Fibroblast of lung (primary cell): ENCODE measurements around the gene SORBS1. TPM values are rescaled to one million over a fixed set of nuclear protein-coding genes. Genes with fewer than 3 reads are reported as not detected.

Source experiments
- DNase-seq, 2 donors: peaks; one replicate each; pipeline versions ENCODE4 v3.0.0 to v3.0.0-alpha.2; 2010; ENCODE audit warnings: low read depth in 2 of 2
- H2AFZ ChIP-seq: 2 replicates; pipeline ENCODE4 v1.5.1; 2012; ENCODE audit warnings: low read length, control low read depth, inconsistent platforms
- H3K27ac ChIP-seq: 2 replicates; pipeline ENCODE4 v1.5.1; 2011; ENCODE audit warnings: low read length, control low read depth; ENCODE audit not compliant: insufficient read depth
- H3K27me3 ChIP-seq: 2 replicates; pipeline ENCODE4 v1.5.1; 2011; ENCODE audit warnings: mild to moderate bottlenecking, low read length; ENCODE audit not compliant: control insufficient read depth, insufficient read depth
- H3K36me3 ChIP-seq: 2 replicates; pipeline ENCODE4 v1.5.1; 2011; ENCODE audit warnings: low read length; ENCODE audit not compliant: control insufficient read depth, insufficient read depth
- H3K4me1 ChIP-seq: 2 replicates; pipeline ENCODE4 v1.5.1; 2011; ENCODE audit warnings: low read length; ENCODE audit not compliant: control insufficient read depth, insufficient read depth; ENCODE audit errors: extremely low read depth
- H3K4me2 ChIP-seq: 2 replicates; pipeline ENCODE4 v1.5.1; 2011; ENCODE audit warnings: low read length, control low read depth; ENCODE audit not compliant: insufficient read depth; ENCODE audit errors: extremely low read depth
- H3K4me3 ChIP-seq, 4 experiments: fragments of 200-600 bp in 1 of 4; sonication (generic) in 1 of 4; replicated peaks in 1 of 4; 2 replicates each; pipeline ENCODE4 v1.5.1; 2011 to 2016; ENCODE audit warnings: low read length in 4 of 4, low read depth in 3 of 4, mild to moderate bottlenecking in 3 of 4, control low read depth in 2 of 4, inconsistent platforms in 1 of 4, mixed read lengths in 1 of 4; ENCODE audit not compliant: insufficient read depth in 1 of 4; ENCODE audit errors: control extremely low read depth in 1 of 4
- H3K79me2 ChIP-seq: 2 replicates; pipeline ENCODE4 v1.5.1; 2012; ENCODE audit warnings: mild to moderate bottlenecking, low read length, inconsistent platforms; ENCODE audit not compliant: control insufficient read depth, insufficient read depth
- H3K9ac ChIP-seq: 2 replicates; pipeline ENCODE4 v1.5.1; 2011; ENCODE audit warnings: mild to moderate bottlenecking, low read length, control low read depth; ENCODE audit not compliant: insufficient read depth
- H3K9me3 ChIP-seq: 2 replicates; pipeline ENCODE4 v1.5.1; 2012; ENCODE audit warnings: low read depth, low read length; ENCODE audit not compliant: control insufficient read depth, insufficient read depth
- H4K20me1 ChIP-seq: 2 replicates; pipeline ENCODE4 v1.5.1; 2011; ENCODE audit warnings: low read length; ENCODE audit not compliant: control insufficient read depth, insufficient read depth; ENCODE audit errors: extremely low read depth
- CTCF ChIP-seq, 2 donors: IDR thresholded peaks in 1 of 2; conservative IDR thresholded peaks in 1 of 2; 1 replicate in 1 of 2; 2 replicates in 1 of 2; pipeline ENCODE4 v1.5.1; 2011 to 2012; ENCODE audit warnings: low read length in 2 of 2, control low read depth in 1 of 2, inconsistent platforms in 1 of 2, low read depth in 1 of 2, mild to moderate bottlenecking in 1 of 2
- EZH2 ChIP-seq: IDR thresholded peaks from 2 replicates; pipeline ENCODE4 v1.5.1; 2012; ENCODE audit warnings: low read length, control low read depth, mild to moderate bottlenecking; ENCODE audit errors: missing control alignments
- polyA plus RNA-seq, 2 donors: library from polyadenylated mRNA; depleted of rRNA in 1 of 2; stranded (reverse) in 1 of 2; unstranded in 1 of 2; fragments of >200 nt; gene quantifications; 2 replicates each; pipeline ENCODE4 v1.2.1, GENCODE V29; 2011 to 2012; ENCODE audit warnings: missing spikeins in 1 of 2
- total RNA-seq: library from RNA; depleted of rRNA; stranded (reverse); fragments of >200 nt; gene quantifications from 2 replicates; pipeline ENCODE4 v1.2.1, GENCODE V29; 2014

SORBS1 gene
- total and polyA plus RNA-seq, 2 donors (not counting 1 experiment from before 2014, with no cell fraction given) = 0.33 to 0.50 TPM

GRCh38 chr10:95309958-95310357 lies 251.2 kb downstream of the SORBS1 start:
- TF ChIP-seq EZH2 (no peak), CTCF (conservative IDR thresholded peaks at IDR 0.05 in 1 of 2, IDR thresholded peaks at IDR 0.05 in 1 of 2; ENCODE audit: low read depth in 1 of 2, low read length in 2 of 2) (no peak)
- Histone ChIP-seq H3K9me3 (no peaks in the 10 kb centered on the region), H3K9ac (no peak overlapping the region), H3K4me1 (peaks cover 8% of the 10 kb centered on the region), H3K4me2 (no peak overlapping the region), H3K27ac (no peak overlapping the region), H3K79me2 (no peaks in the 10 kb centered on the region), H3K4me3 (no peak overlapping the region), H4K20me1 (no peaks in the 10 kb centered on the region), H3K36me3 (no peaks in the 10 kb centered on the region), H2AFZ (no peak overlapping the region), H3K27me3 (no peaks in the 10 kb centered on the region)
- DNase-seq = no peak

- DNase-seq = peak; percentile 94 to 98
- no peak overlapping the region for H3K4me3 ChIP-seq
- H3K27me3 ChIP-seq = no peaks in the 10 kb centered on the region
- no peaks in the 10 kb centered on the region for H3K79me2 ChIP-seq
- H3K36me3 ChIP-seq = no peaks in the 10 kb centered on the region
- H3K4me2 ChIP-seq = peak overlapping the region; percentile 55
- no peaks in the 10 kb centered on the region for H3K9me3 ChIP-seq
- no peak overlapping the region for H2AFZ ChIP-seq
- peaks cover 8% of the 10 kb centered on the region for H3K4me1 ChIP-seq
- no peak overlapping the region for H3K9ac ChIP-seq
- H3K27ac ChIP-seq = peak overlapping the region; percentile 58
- no peaks in the 10 kb centered on the region for H4K20me1 ChIP-seq
- no peak for TF ChIP-seq EZH2
- TF ChIP-seq CTCF (conservative IDR thresholded peaks at IDR 0.05 in 1 of 2, IDR thresholded peaks at IDR 0.05 in 1 of 2; ENCODE audit: low read depth in 1 of 2, low read length in 2 of 2) = no peak
These were observed 252.5 kb downstream of the SORBS1 start for GRCh38 chr10:95308389-95309302.

- peaks cover 8% of the 10 kb centered on the region for H3K4me1 ChIP-seq
- no peak overlapping the region for H3K9ac ChIP-seq
- no peak overlapping the region for H3K27ac ChIP-seq
- H3K36me3 ChIP-seq = no peaks in the 10 kb centered on the region
- H3K4me2 ChIP-seq = no peak overlapping the region
- no peak for TF ChIP-seq EZH2
- no peak for TF ChIP-seq CTCF (conservative IDR thresholded peaks at IDR 0.05 in 1 of 2, IDR thresholded peaks at IDR 0.05 in 1 of 2; ENCODE audit: low read depth in 1 of 2, low read length in 2 of 2)
- no peak overlapping the region for H2AFZ ChIP-seq
- DNase-seq = no peak
- no peak overlapping the region for H3K4me3 ChIP-seq
- H4K20me1 ChIP-seq = no peaks in the 10 kb centered on the region
- no peaks in the 10 kb centered on the region for H3K79me2 ChIP-seq
- no peaks in the 10 kb centered on the region for H3K9me3 ChIP-seq
- H3K27me3 ChIP-seq = no peaks in the 10 kb centered on the region
These were observed 254.3 kb downstream of the SORBS1 start for GRCh38 chr10:95306851-95307250.
